Lower lobe of right lung (tissue), 2 donors: ENCODE data around the gene TDRD1. TPM values are rescaled to one million over a fixed set of nuclear protein-coding genes. Genes with fewer than 3 reads are reported as not detected.

Experiments used
- ATAC-seq, 2 donors: fragments of 200-7000 bp; cut with Tn5 transposase; one replicate each; pipeline ENCODE4 v1.9.1; 2020 to 2022; ENCODE audit warnings: mild to moderate bottlenecking in 2 of 2, moderate library complexity in 2 of 2
- DNase-seq: peaks from one replicate; pipeline ENCODE4 v3.0.0-alpha.2; 2020
- H3K27ac ChIP-seq: fragments of 200-600 bp; one replicate; pipeline ENCODE4 v1.8.0; 2022
- H3K27me3 ChIP-seq: fragments of 200-600 bp; one replicate; pipeline ENCODE4 v1.8.0; 2022; ENCODE audit warnings: low read depth
- H3K36me3 ChIP-seq: fragments of 200-600 bp; one replicate; pipeline ENCODE4 v1.8.0; 2022; ENCODE audit warnings: mild to moderate bottlenecking
- H3K4me1 ChIP-seq: fragments of 200-600 bp; one replicate; pipeline ENCODE4 v1.8.0; 2022
- H3K4me3 ChIP-seq: fragments of 200-600 bp; one replicate; pipeline ENCODE4 v1.8.0; 2022; ENCODE audit warnings: mild to moderate bottlenecking
- H3K9me3 ChIP-seq: fragments of 200-600 bp; one replicate; pipeline ENCODE4 v1.8.0; 2022
- intact Hi-C: fragments of 100-400 bp; cut with DNase I; formaldehyde crosslinking; loops from one replicate; pipeline ENCODE4 v1.11.0; 2022
- total RNA-seq: library from RNA; stranded (reverse); fragmentation: NEBNext Ultra II Directional; extraction: Animal tissue kit (Norgen Biotek cat#: 25700); gene quantifications from one replicate; pipeline ENCODE4 v1.2.1, GENCODE V29; 2021
- TF ChIP-seq, protein P1 (sequence below): fragments of 200-600 bp; IDR thresholded peaks from one replicate; pipeline ENCODE4 v1.8.0; 2022; ENCODE audit warnings: antibody characterized with exemption, mild to moderate bottlenecking
- donor health status: DM: no; HTN: yes; CAD: no; lungs with severe emphysema.

TDRD1 gene
- total RNA-seq, 1 donor from 2014 or later = 0.09 TPM

DNA sequence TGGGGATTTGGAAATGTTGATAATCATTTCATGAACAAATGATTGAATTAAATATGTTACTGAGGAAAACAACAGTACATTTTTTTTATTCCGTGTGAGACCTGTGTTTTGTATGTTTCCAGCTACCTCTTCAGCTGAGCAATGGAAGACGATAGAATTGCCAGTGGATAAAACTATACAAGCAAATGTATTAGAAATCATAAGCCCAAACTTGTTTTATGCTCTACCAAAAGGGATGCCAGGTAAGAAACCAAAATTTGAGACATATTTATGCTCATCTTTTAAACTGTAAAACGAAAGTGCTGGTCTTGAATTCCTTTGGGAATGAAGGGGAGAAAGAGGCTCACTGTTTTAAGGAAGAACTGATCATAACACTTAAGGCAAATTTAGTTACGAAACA lies 42.1 kb downstream of the TDRD1 start:
- Histone ChIP-seq H3K4me3 (no peak overlapping the region), H3K9me3 (no peaks in the 10 kb centered on the region), H3K27me3 (no peaks in the 10 kb centered on the region), H3K27ac (no peak overlapping the region), H3K4me1 (no peaks in the 10 kb centered on the region), H3K36me3 (no peaks in the 10 kb centered on the region)
- TF ChIP-seq, protein P1, sequence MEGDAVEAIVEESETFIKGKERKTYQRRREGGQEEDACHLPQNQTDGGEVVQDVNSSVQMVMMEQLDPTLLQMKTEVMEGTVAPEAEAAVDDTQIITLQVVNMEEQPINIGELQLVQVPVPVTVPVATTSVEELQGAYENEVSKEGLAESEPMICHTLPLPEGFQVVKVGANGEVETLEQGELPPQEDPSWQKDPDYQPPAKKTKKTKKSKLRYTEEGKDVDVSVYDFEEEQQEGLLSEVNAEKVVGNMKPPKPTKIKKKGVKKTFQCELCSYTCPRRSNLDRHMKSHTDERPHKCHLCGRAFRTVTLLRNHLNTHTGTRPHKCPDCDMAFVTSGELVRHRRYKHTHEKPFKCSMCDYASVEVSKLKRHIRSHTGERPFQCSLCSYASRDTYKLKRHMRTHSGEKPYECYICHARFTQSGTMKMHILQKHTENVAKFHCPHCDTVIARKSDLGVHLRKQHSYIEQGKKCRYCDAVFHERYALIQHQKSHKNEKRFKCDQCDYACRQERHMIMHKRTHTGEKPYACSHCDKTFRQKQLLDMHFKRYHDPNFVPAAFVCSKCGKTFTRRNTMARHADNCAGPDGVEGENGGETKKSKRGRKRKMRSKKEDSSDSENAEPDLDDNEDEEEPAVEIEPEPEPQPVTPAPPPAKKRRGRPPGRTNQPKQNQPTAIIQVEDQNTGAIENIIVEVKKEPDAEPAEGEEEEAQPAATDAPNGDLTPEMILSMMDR = no peak
- intact Hi-C loops = no loop called here
- no peak for ATAC-seq
- no peak for DNase-seq

DNA sequence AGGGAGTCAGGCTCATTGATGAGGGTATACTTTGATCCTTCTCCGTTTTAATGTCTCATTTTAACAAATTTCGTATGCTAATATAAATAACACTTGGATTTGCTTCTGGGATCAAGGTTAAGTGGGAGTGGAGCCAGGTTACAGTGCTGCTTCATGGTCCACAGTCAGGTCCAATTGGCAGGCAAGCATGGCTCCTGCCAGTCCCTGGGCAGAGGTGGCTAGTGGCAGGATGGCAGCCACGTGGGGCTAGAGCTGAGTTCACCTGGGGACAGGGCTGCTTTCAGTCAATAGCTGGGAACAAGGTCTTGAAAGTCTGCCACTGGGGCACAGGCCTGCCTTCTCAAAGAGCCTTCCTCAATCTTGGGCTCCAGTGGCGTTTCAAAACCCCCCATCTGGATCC lies 43.9 kb downstream of the TDRD1 start:
- H3K4me1 ChIP-seq = no peaks in the 10 kb centered on the region
- no peak overlapping the region for H3K27ac ChIP-seq
- no peaks in the 10 kb centered on the region for H3K27me3 ChIP-seq
- no peaks in the 10 kb centered on the region for H3K9me3 ChIP-seq
- no peak overlapping the region for H3K4me3 ChIP-seq
- no peak for ATAC-seq
- no peaks in the 10 kb centered on the region for H3K36me3 ChIP-seq
- TF ChIP-seq, protein P1 = no peak
- intact Hi-C loops = no loop called here
- DNase-seq = no peak

DNA sequence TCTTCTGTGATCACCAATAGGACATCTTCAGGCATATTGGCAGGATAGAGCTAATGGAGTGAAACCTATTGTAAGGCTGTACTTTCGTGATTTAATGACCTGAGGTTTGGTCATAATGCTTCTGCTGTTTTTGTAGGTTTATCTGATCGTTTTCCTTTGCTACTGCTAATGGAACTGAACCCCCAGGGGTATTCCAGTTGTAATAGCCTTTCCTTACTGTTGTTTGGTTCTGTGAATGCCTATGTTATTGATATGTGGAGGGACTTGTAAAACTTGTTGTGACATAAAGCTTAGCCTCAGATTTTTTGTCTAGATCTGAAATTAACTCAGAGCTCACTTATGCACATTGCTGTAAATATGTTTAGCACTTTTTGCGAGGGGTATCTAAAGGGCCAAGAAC lies 49.0 kb downstream of the TDRD1 start:
- no peak overlapping the region for H3K4me3 ChIP-seq
- H3K36me3 ChIP-seq = no peaks in the 10 kb centered on the region
- no peak for ATAC-seq
- TF ChIP-seq, protein P1 = no peak
- DNase-seq = no peak
- intact Hi-C loops = no loop called here
- no peaks in the 10 kb centered on the region for H3K27me3 ChIP-seq
- no peak overlapping the region for H3K27ac ChIP-seq
- no peaks in the 10 kb centered on the region for H3K4me1 ChIP-seq
- H3K9me3 ChIP-seq = no peaks in the 10 kb centered on the region

DNA sequence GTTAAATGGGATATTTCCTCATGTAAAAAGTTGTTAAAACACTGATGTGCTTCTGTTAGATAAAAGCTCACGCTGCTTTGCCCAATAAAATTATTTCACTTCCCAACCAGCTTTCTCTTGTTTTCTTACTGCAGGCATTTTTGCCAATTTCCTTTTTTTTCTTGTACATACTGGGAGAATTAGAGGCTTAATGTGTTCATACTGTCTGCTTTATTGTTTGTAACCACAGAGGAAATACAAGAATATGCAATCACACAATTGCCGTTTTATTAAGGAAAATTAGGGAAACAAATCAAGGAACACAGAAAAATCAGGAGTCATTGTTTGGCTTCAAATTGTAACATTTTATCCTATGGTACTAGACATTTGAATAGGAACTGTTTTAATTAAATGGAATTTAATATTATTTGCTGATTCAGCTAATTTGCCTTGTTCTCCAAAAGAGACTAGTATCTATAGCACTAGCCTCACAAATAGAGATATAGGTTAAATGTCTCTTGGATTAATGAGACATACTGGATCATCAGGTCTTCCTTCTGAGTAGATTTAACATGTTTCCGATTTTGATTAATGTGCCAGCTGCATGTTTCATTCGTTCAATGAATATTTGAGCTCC lies 53.5 kb downstream of the TDRD1 start:
- DNase-seq (no peak), ATAC-seq (no peak)
- H3K4me3 ChIP-seq = no peak overlapping the region
- H3K27ac ChIP-seq = no peak overlapping the region
- no peaks in the 10 kb centered on the region for H3K9me3 ChIP-seq
- intact Hi-C loops = no loop called here
- no peaks in the 10 kb centered on the region for H3K27me3 ChIP-seq
- H3K4me1 ChIP-seq = no peaks in the 10 kb centered on the region
- no peaks in the 10 kb centered on the region for H3K36me3 ChIP-seq
- TF ChIP-seq, protein P1 = no peak

DNA sequence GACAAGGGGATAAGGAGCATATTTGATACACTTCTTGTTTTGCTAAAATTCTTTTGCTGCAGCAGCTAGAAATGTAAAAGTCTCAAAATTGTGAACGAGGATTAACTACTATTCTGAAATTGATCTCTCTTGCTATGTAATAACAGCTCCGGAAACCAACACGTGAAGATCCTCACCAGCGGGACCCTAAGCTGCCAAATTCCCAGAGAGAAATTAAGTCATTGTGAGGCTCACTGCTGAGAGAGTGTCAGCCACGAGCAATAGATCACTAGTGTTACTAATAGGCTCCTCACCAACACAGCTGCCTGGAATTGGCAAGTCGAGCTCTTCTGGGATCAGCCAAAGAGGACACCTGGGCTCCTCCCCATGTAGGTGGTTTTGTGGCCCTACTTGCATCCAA lies 54.3 kb downstream of the TDRD1 start:
- H3K4me1 ChIP-seq = peaks cover 2% of the 10 kb centered on the region
- H3K27ac ChIP-seq = no peak overlapping the region
- DNase-seq = no peak
- no peaks in the 10 kb centered on the region for H3K9me3 ChIP-seq
- TF ChIP-seq, protein P1 = no peak
- ATAC-seq = no peak
- no peak overlapping the region for H3K4me3 ChIP-seq
- H3K27me3 ChIP-seq = peaks cover 5% of the 10 kb centered on the region
- intact Hi-C loops = no loop called here
- no peaks in the 10 kb centered on the region for H3K36me3 ChIP-seq
